Stimulated activated naive CD4-positive, alpha-beta T cell (primary cell): Measurements from ENCODE around the gene GUCY2D.

Experiments used
- DNase-seq, 6 experiments: peaks; one replicate each; lab custom pipeline; 2025; lab: John Stamatoyannopoulos, UW

The GUCY2D gene

GRCh38 chr17:7992516-7992915 is 9.9 kb upstream of the GUCY2D start:
- no peak for DNase-seq

- DNase-seq: no peak
Measured at GRCh38 chr17:7992924-7993323, 9.5 kb upstream of the GUCY2D start.

GRCh38 chr17:7993972-7994589 is 8.3 kb upstream of the GUCY2D start:
- no peak for DNase-seq

- DNase-seq: no peak
Measured at GRCh38 chr17:7995724-7996123, 6.7 kb upstream of the GUCY2D start.

- peak in 3 of 6 experiments; percentile 13 to 26 (median 18) for DNase-seq
Measured at GRCh38 chr17:7997186-7997585, 5.2 kb upstream of the GUCY2D start.

GRCh38 chr17:8002721-8003593 is 542 bp downstream of the GUCY2D start:
- DNase-seq: no peak

GRCh38 chr17:8003594-8004181 is 1.3 kb downstream of the GUCY2D start:
- no peak for DNase-seq

- DNase-seq: no peak
Measured at GRCh38 chr17:8004899-8005298, 2.5 kb downstream of the GUCY2D start.

- no peak for DNase-seq
Measured at GRCh38 chr17:8005357-8005756, 2.9 kb downstream of the GUCY2D start.

- DNase-seq: no peak
Measured at GRCh38 chr17:8005967-8006730, 3.7 kb downstream of the GUCY2D start.

GRCh38 chr17:8006836-8007680 is 4.6 kb downstream of the GUCY2D start:
- DNase-seq: no peak

- DNase-seq: no peak
Measured at GRCh38 chr17:8007836-8008235, 5.4 kb downstream of the GUCY2D start.

- no peak for DNase-seq
Measured at GRCh38 chr17:8012045-8012580, 9.7 kb downstream of the GUCY2D start.

- DNase-seq: no peak
Measured at GRCh38 chr17:8012996-8013640, 10.7 kb downstream of the GUCY2D start.

GRCh38 chr17:8013731-8014557 is 11.5 kb downstream of the GUCY2D start:
- DNase-seq: no peak

GRCh38 chr17:8014558-8014850 is 12.1 kb downstream of the GUCY2D start:
- DNase-seq: no peak

- no peak for DNase-seq
Measured at GRCh38 chr17:8015236-8015956, 13.0 kb downstream of the GUCY2D start.

- peak in 1 of 6 experiments; percentile 23 for DNase-seq
Measured at GRCh38 chr17:8015957-8016631, 13.7 kb downstream of the GUCY2D start.
